HG02798 (cell line): Measurements from ENCODE around the gene LPAR6.
"Not testable (repeated sequence)": the region's sequence is repeated elsewhere in the genome, so short reads cannot be mapped to it uniquely, and the experiment has no call there.

Experiments
- ATAC-seq: cut with Tn5 transposase; IDR thresholded peaks from one replicate; pipeline ENCODE4 v1.9.1; 2021; ENCODE audit warnings: mild to moderate bottlenecking; ENCODE audit not compliant: unreplicated experiment, poor library complexity

The LPAR6 gene, protein sequence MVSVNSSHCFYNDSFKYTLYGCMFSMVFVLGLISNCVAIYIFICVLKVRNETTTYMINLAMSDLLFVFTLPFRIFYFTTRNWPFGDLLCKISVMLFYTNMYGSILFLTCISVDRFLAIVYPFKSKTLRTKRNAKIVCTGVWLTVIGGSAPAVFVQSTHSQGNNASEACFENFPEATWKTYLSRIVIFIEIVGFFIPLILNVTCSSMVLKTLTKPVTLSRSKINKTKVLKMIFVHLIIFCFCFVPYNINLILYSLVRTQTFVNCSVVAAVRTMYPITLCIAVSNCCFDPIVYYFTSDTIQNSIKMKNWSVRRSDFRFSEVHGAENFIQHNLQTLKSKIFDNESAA

GRCh38 chr13:48412881-48413351 lies at the start of gene LPAR6:
Gene LPAR6, minus strand, starts transcription at chr13:48413113. Its CDS starts 690 bp downstream, at chr13:48412423.
- no peak for ATAC-seq

DNA sequence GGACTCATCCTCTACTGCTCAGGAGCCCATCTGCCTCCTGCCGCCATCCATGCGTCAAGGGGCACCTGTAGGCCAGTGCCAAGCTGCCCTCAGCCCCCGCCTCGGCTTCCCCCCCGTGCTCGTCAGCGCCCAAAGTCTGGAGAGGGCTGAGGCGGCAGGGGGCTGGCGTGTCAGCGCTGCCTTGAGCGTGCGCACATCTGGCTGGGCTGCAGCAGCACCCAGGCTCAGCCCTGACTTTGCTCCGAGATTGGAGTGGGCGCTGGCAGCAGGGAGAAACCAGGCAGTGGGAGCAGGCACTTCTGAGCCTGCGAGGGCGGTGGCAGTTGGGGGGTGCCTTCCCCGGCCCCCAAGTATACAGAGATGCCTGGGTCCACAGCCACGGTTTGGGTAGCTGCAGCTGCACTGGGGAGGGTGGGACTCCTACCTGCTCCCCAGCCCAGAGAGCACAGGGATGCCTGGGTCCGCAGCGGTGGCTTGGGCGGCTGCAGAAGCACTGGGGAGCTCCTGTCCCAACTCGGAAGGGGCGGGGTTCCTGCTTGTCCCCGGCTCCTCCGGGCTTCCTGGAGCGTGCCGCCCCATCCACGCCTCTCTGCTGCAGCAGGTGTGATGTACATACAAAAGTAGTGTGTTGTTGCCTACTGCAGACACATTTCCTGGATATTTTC lies 44.8 kb upstream of the LPAR6 start:
- no peak for ATAC-seq

GRCh38 chr13:48456546-48456945 lies 43.6 kb upstream of the LPAR6 start:
- no peak for ATAC-seq

DNA sequence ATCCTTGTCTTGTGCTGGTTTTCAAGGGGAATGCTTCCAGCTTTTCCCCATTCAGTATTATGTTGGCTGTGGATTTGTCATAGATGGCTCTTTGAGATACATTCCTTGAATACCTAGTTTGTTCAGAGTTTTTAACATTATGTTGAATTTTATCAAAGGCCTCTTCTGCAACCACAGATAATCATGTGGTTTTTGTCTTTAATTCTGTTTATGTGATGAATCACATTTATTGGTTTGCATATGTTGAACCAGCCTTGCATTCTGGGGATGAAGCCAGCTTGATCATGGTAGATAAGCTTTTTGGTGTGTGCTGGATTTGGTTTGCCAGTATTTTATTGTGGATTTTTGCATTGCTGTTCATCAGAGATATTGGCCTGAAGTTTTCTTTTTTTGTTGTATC lies 38.3 kb upstream of the LPAR6 start:
- not testable (repeated sequence) for ATAC-seq

- ATAC-seq, result no peak
These were observed 36.7 kb upstream of the LPAR6 start for GRCh38 chr13:48449656-48450055.

DNA sequence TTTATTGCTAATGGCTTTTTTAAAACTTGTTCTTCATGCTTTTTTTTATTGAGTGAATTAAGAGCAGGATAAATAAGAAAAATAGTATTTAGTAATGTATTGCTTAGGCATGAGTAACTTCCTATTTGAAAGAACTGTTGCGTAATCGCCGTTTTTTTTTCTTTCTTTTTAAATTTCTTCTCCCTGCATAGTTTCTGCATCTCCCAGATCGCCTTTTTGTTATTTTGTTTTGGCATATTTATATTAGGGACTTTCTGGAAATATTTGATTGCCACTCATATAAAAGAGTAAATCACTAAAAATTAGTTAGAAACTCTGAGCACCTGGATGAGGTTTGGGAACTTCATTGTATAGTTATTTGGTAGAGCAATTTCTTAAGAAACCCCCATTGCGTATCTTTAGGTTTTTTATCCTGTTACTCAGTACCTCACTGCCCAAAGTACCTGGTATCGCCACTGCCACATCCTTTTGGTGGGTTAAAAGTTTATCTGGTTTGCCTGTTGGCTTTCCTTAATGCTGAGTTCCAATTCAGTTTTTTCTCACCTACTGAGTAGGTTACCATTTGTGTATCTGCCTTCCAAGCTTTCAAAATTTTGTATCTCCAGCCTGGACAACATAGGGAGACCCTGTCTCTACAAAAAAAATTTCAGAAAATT lies 36.2 kb upstream of the LPAR6 start:
- ATAC-seq, result no peak

GRCh38 chr13:48448285-48448958 lies 35.5 kb upstream of the LPAR6 start:
- ATAC-seq, result no peak

DNA sequence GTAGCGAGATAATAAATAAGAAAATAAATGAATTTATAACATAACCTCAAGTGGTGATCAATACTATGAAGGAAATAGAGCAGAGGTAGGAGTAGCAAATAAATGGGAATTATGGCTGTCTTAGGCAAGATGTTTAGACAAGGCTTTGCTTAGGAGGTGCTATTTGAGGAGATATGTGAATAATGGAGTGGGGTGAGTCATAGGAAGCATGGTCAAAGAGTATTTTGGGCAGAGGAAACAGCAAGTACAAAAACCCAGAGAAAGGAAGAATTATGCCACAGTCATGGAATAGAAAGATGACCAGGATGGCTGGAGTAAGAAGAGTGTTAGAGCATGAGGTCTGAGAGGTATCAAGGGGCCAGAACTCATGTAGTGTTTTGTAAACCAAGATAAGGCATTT lies 33.6 kb upstream of the LPAR6 start:
- ATAC-seq, result no peak

DNA sequence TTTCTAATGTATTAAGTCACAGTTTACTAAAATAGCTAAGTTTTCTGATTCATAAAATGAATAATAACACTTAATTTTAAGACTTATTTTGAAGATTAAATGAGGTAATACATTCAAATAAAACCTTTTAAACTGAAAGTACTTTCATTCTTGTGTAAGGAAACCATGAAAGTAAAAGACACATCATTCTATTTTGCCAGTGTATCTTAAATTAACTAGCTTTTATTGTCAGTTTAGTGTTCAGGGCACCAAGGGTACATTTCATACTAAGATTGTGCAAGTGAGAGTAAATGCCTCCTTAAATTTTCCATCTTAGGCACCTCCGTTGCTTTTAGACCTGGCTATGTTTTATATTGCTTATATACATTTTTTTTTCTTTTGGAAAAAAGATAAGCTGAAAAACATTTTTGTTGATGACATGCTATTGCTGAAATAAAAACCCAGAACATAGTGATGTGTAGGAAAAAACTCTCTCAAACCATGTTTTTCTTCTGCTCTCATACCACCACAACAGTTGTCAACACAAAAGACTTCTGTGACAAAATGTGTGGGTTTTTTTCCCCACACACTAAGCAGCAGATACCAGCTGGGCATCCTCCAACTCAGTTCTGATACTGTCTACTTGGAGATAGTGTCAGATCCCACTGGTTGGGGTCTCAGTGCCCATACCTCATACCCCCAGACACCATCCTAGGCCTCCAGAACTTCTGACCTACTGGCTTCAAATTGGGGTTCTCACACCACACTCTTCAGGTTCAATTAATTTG lies 30.7 kb upstream of the LPAR6 start:
- no peak for ATAC-seq

- no peak for ATAC-seq
These were observed 24.5 kb upstream of the LPAR6 start for GRCh38 chr13:48437371-48437770.

- no peak for ATAC-seq
These were observed 23.9 kb upstream of the LPAR6 start for GRCh38 chr13:48436661-48437288.

DNA sequence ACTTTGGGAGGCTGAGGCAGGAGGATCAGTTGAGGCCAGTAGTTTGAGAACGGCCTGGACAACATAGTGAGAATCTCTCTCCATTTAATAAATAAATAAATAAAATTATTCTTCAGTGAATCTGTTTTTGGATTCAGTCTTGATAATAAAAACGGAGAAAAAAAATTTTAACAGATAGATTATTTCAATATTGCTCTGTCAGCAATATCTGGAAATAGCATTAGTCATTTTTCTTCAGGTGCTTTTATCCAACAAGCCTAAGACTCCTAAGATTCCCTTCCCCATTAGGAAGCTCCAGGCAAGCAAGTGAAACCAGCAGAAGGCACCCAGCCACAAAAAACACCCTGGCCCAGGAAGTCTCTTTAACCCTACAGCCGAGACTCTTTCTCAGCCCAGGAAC lies 21.3 kb upstream of the LPAR6 start:
- no peak for ATAC-seq

DNA sequence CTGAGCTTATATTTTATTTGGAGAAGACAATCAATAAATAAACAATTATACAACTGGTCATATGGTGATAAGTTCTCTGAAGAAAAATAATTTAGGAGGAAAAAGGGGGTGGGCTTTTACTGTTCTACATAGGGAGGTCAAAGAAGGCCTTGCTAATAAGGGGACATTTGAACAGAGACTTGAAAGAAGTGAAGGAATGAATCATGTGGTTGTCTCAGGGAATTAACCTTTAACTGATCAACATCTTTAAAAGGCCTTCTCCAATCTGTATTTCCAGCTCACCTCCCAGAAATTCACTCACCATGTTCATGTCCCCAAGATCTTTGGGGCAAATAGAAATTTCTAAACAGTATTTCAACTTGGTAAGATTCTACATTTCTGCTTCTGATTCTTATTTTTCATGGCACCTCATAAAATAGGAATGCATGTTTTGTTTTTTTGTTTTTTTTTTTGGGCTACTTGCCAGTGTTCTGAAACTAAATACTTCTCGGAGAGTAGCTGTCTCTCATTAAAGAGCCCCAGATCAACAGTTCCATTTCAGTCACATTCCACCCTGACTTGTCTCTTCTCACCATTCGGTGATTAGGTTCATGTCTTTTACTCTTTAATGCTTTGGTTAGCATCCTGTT lies 19.2 kb upstream of the LPAR6 start:
- no peak for ATAC-seq

GRCh38 chr13:48431431-48431830 lies 18.5 kb upstream of the LPAR6 start:
- ATAC-seq, result no peak

- ATAC-seq, result peak; percentile 64
These were observed 17.0 kb upstream of the LPAR6 start for GRCh38 chr13:48429886-48430285.

- ATAC-seq, result no peak
These were observed 16.1 kb upstream of the LPAR6 start for GRCh38 chr13:48429036-48429435.

DNA sequence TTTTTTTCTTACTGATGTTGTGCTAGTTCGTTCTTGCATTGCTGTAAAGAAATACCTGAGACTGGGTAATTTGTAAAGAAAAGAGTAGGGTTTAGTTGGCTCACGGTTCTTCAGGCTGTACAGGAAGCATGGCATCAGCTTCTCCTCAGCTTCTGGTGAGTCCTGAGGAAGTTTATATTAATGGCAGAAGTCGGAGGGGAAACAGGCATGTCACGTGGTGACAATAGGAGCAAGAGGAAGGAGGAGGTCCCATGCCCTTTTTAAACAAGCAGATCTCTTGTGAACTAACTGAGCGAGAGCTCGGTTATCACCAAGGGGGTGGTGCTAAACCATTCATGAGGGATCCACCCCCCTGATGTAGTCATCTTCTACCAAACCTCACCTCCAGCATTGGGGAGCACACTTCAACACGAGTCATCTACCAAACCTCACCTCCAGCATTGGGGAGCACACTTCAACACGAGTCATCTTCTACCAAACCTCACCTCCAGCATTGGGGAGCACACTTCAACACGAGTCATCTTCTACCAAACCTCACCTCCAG lies 13.9 kb upstream of the LPAR6 start:
- ATAC-seq, result not testable (repeated sequence)

DNA sequence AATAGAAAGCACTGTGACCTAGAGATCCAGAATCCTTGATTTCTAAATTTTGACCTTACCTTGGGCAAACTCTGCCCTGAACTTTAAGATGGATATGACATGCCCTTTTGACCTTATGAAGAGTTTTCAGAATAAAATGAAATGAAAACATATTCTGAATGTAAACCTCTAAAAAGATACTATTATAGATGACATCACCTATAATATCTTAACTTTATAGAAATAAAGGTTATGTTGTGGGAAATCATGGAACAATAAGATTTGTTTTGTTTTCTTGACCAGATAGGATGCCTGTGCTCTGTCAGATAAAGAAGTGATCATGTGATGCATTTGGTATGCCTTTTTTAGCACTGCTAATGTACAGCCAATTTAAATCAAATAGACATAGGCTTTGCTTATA lies 13.1 kb upstream of the LPAR6 start:
- ATAC-seq, result no peak

GRCh38 chr13:48424212-48424611 lies 11.3 kb upstream of the LPAR6 start:
- no peak for ATAC-seq
